Activated CD4-positive, alpha-beta T cell treated with anti-CD3 and anti-CD28 coated beads for 4 hours (primary cell): ENCODE measurements around the gene VAMP4.
A peak's percentile ranks its signal among the peaks of the same experiment; 100 is the strongest.
"Not testable (repeated sequence)": the region's sequence is repeated elsewhere in the genome, so short reads cannot be mapped to it uniquely, and the experiment has no call there.

Experiments
- DNase-seq, 2 donors: peaks; one replicate each; pipeline ENCODE4 v3.0.0-alpha.2; 2020

Gene VAMP4

GRCh38 chr1:171748651-171749050, 6.8 kb upstream of the VAMP4 start:
- DNase-seq = no peak

- DNase-seq = no peak
These were observed 3.1 kb upstream of the VAMP4 start for GRCh38 chr1:171744986-171745385.

GRCh38 chr1:171743081-171743870, 1.4 kb upstream of the VAMP4 start:
- peak; percentile 23 to 29 for DNase-seq

- DNase-seq = peak; percentile 23 to 25
These were observed 685 bp upstream of the VAMP4 start for GRCh38 chr1:171742577-171742922.

GRCh38 chr1:171740987-171741871, 636 bp downstream of the VAMP4 start:
- DNase-seq = peak; percentile 25 to 34

GRCh38 chr1:171740356-171740863, 1.5 kb downstream of the VAMP4 start:
- no peak for DNase-seq

GRCh38 chr1:171739656-171740055, 2.2 kb downstream of the VAMP4 start:
- no peak for DNase-seq

- DNase-seq = peak in 1 of 2 donors; percentile 4
These were observed 3.0 kb downstream of the VAMP4 start for GRCh38 chr1:171738911-171739310.

- no peak for DNase-seq
These were observed 5.7 kb downstream of the VAMP4 start for GRCh38 chr1:171736196-171736595.

- no peak for DNase-seq
These were observed 11.8 kb downstream of the VAMP4 start for GRCh38 chr1:171730052-171730451.

- DNase-seq = no peak
These were observed 14.1 kb downstream of the VAMP4 start for GRCh38 chr1:171727778-171728177.

GRCh38 chr1:171723180-171723579, 18.7 kb downstream of the VAMP4 start:
- DNase-seq = not testable (repeated sequence)

GRCh38 chr1:171718848-171719247, 23.0 kb downstream of the VAMP4 start:
- DNase-seq = no peak

- DNase-seq = no peak
These were observed 23.6 kb downstream of the VAMP4 start for GRCh38 chr1:171718216-171718615.

- DNase-seq = no peak
These were observed 24.7 kb downstream of the VAMP4 start for GRCh38 chr1:171717062-171717718.

GRCh38 chr1:171716616-171717015, 25.2 kb downstream of the VAMP4 start:
- DNase-seq = no peak

- no peak for DNase-seq
These were observed 26.0 kb downstream of the VAMP4 start for GRCh38 chr1:171715813-171716251.

- DNase-seq = no peak
These were observed 29.5 kb downstream of the VAMP4 start for GRCh38 chr1:171712341-171712740.

- no peak for DNase-seq
These were observed 30.2 kb downstream of the VAMP4 start for GRCh38 chr1:171711643-171712042.

- DNase-seq = no peak
These were observed 34.3 kb downstream of the VAMP4 start for GRCh38 chr1:171707583-171707982.

GRCh38 chr1:171702598-171702997, 39.3 kb downstream of the VAMP4 start:
- no peak for DNase-seq

- DNase-seq = no peak
These were observed 42.3 kb downstream of the VAMP4 start for GRCh38 chr1:171699531-171699930.

- DNase-seq = not testable (repeated sequence)
These were observed 46.1 kb downstream of the VAMP4 start for GRCh38 chr1:171695772-171696171.
